GM12878 (cell line): Measurements from ENCODE around the gene PSMD11. TPM values are rescaled to one million over a fixed set of nuclear protein-coding genes. Genes with fewer than 3 reads are reported as not detected.

Source experiments
- BHLHE40 ChIP-seq, 2 experiments: fragments of 450-650 bp in 1 of 2; IDR thresholded peaks; 2 replicates each; pipeline ENCODE4 v1.6.1; 2011 to 2017; ENCODE audit warnings: low read depth in 2 of 2, borderline replicate concordance in 1 of 2, improper control_type of control experiment in 1 of 2, low read length in 1 of 2, mild to moderate bottlenecking in 1 of 2
- BMI1 ChIP-seq: fragments of 450-650 bp; IDR thresholded peaks from 2 replicates; pipeline ENCODE4 v1.6.1; 2016; ENCODE audit warnings: mild to moderate bottlenecking, moderate library complexity, borderline replicate concordance
- CBFB ChIP-seq: IDR thresholded peaks from 2 replicates; pipeline ENCODE4 v1.6.1; 2016; ENCODE audit warnings: antibody characterized with exemption, low read depth
- CHD2 ChIP-seq: IDR thresholded peaks from 2 replicates; pipeline ENCODE4 v1.6.1; 2011; ENCODE audit warnings: low read depth, low read length, improper control_type of control experiment, borderline replicate concordance
- EED ChIP-seq: sonication (generic); IDR thresholded peaks from 2 replicates; pipeline ENCODE4 v1.6.1; 2016; ENCODE audit warnings: antibody characterized with exemption, low read depth
- EGR1 ChIP-seq, 2 experiments: IDR thresholded peaks; 1 replicate in 1 of 2; 2 replicates in 1 of 2; pipeline ENCODE4 v1.6.1; 2011 to 2012; ENCODE audit warnings: low read depth in 2 of 2, low read length in 2 of 2, borderline replicate concordance in 1 of 2, mild to moderate bottlenecking in 1 of 2, moderate library complexity in 1 of 2
- ETV6 ChIP-seq, 2 experiments: fragments of 450-650 bp in 1 of 2; IDR thresholded peaks in 1 of 2; conservative IDR thresholded peaks in 1 of 2; 2 replicates each; pipeline ENCODE4 v1.6.1; 2014; ENCODE audit warnings: antibody characterized with exemption in 1 of 2, borderline replicate concordance in 1 of 2, low read depth in 1 of 2, mild to moderate bottlenecking in 1 of 2, moderate library complexity in 1 of 2
- FOXM1 ChIP-seq: IDR thresholded peaks from 2 replicates; pipeline ENCODE4 v1.6.1; 2012; ENCODE audit warnings: low read depth, mild to moderate bottlenecking, inconsistent platforms, low read length, moderate library complexity
- HDGF ChIP-seq: fragments of 450-650 bp; IDR thresholded peaks from 2 replicates; pipeline ENCODE4 v1.6.1; 2016; ENCODE audit warnings: antibody characterized with exemption
- IKZF1 ChIP-seq: fragments of 450-650 bp; conservative IDR thresholded peaks from 2 replicates; pipeline ENCODE4 v1.6.1; 2017; ENCODE audit warnings: antibody characterized with exemption, mild to moderate bottlenecking
- LARP7 ChIP-seq: fragments of 450-650 bp; IDR thresholded peaks from 2 replicates; pipeline ENCODE4 v1.6.1; 2017; ENCODE audit warnings: mild to moderate bottlenecking
- MTA2 ChIP-seq: fragments of 450-650 bp; IDR thresholded peaks from 2 replicates; pipeline ENCODE4 v1.6.1; 2016; ENCODE audit warnings: low read depth, mild to moderate bottlenecking, moderate library complexity
- NBN ChIP-seq: fragments of 450-650 bp; IDR thresholded peaks from 2 replicates; pipeline ENCODE4 v1.6.1; 2016
- NFYA ChIP-seq: IDR thresholded peaks from 2 replicates; pipeline ENCODE4 v1.6.1; 2011; ENCODE audit warnings: low read depth, mild to moderate bottlenecking, low read length, improper control_type of control experiment, borderline replicate concordance
- PML ChIP-seq: IDR thresholded peaks from 2 replicates; pipeline ENCODE4 v1.6.1; 2012; ENCODE audit warnings: low read length, inconsistent platforms
- POLR2A ChIP-seq: IDR thresholded peaks from 2 replicates; pipeline ENCODE4 v1.6.1; 2011; ENCODE audit warnings: low read depth, mild to moderate bottlenecking, low read length
- POLR2AphosphoS5 ChIP-seq: IDR thresholded peaks from 2 replicates; pipeline ENCODE4 v1.6.1; 2011; ENCODE audit warnings: mild to moderate bottlenecking, low read length, inconsistent platforms
- RELB ChIP-seq: fragments of 450-650 bp; IDR thresholded peaks from 2 replicates; pipeline ENCODE4 v1.6.1; 2017; ENCODE audit warnings: low read depth, mild to moderate bottlenecking, moderate library complexity
- SPI1 ChIP-seq: IDR thresholded peaks from 2 replicates; pipeline ENCODE4 v1.6.1; 2011; ENCODE audit warnings: low read depth, mild to moderate bottlenecking, low read length, moderate library complexity, borderline replicate concordance; ENCODE audit not compliant: insufficient read depth
- SRF ChIP-seq, 2 experiments: IDR thresholded peaks; 2 replicates each; pipeline ENCODE4 v1.6.1; 2011; ENCODE audit warnings: low read depth in 2 of 2, low read length in 2 of 2, mild to moderate bottlenecking in 1 of 2, moderate library complexity in 1 of 2
- TBL1XR1 ChIP-seq: IDR thresholded peaks from 2 replicates; pipeline ENCODE4 v1.6.1; 2012; ENCODE audit warnings: low read depth, low read length, improper control_type of control experiment
- TCF12 ChIP-seq: IDR thresholded peaks from 2 replicates; pipeline ENCODE4 v1.6.1; 2011; ENCODE audit warnings: low read depth, mild to moderate bottlenecking, low read length
- ZBED1 ChIP-seq: IDR thresholded peaks from 2 replicates; pipeline ENCODE4 v1.6.1; 2016; ENCODE audit warnings: borderline replicate concordance
- ZBTB40 ChIP-seq: fragments of 450-650 bp; IDR thresholded peaks from 2 replicates; pipeline ENCODE4 v1.6.1; 2016; ENCODE audit warnings: mild to moderate bottlenecking, moderate library complexity, borderline replicate concordance
- polyA plus RNA-seq, 11 experiments: library from polyadenylated mRNA; depleted of rRNA in 4 of 11; unstranded in 6 of 11; stranded (reverse) in 5 of 11; fragments of >200 nt; fragmentation: Nextera tagmentation in 4 of 11; fragmentation: Illumina TruSeq in 1 of 11; extraction: Ambion mirVana in 4 of 11; extraction: Trizol in 1 of 11; gene quantifications; 1 replicate in 1 of 11; 2 replicates in 10 of 11; pipeline versions ENCODE4 v1.2.1 to v1.2.3, GENCODE V29; 2011 to 2016; ENCODE audit warnings: inconsistent platforms in 2 of 11, missing spikeins in 2 of 11, low read depth in 1 of 11
- total RNA-seq, 4 experiments: library from RNA; depleted of rRNA in 3 of 4; stranded (reverse); fragments of >200 nt in 3 of 4; fragmentation: Illumina TruSeq in 1 of 4; extraction: Trizol in 1 of 4; gene quantifications; 2 replicates each; pipeline versions ENCODE4 v1.2.1 to v1.2.3, GENCODE V29; 2013 to 2021

The PSMD11 gene
- total and polyA plus RNA-seq, 10 of the 15 experiments (the other 5 are each of a cell fraction or from before 2014, with no cell fraction given): 84.1 to 319 (median 120) TPM

GRCh38 chr17:32491371-32492263 lies 47.3 kb downstream of the PSMD11 start (continued):
- TF ChIP-seq ZBTB40 (peak; percentile 36; the same call in 1 of the 2 replicates), EED (peak; percentile 92), CHD2 (0 out of 2 replicates have a peak, but pooled peaks have one; percentile 11), ZBED1 (no peak; the same call in 1 of the 2 replicates), MTA2 (peak; percentile 15; the same call in 1 of the 2 replicates), PML (peak; percentile 64), SRF (IDR thresholded peaks at IDR 0.05; ENCODE audit: low read depth in 2 of 2, low read length in 2 of 2) (no peak), CBFB (no peak), LARP7 (0 out of 2 replicates have a peak, but pooled peaks have one; percentile 18), TBL1XR1 (no peak), NBN (peak; percentile 76), ETV6 (conservative IDR thresholded peaks at IDR 0.05 in 1 of 2, IDR thresholded peaks at IDR 0.05 in 1 of 2; ENCODE audit: borderline replicate concordance in 1 of 2, low read depth in 1 of 2) (peak in 1 of 2 experiments; percentile 79; a peak in 2 of 4 replicates), NFYA (no peak), POLR2AphosphoS5 (peak; percentile 85), FOXM1 (0 out of 2 replicates have a peak, but pooled peaks have one; percentile 24), SPI1 (peak; percentile 55; the same call in 1 of the 2 replicates), EGR1 (IDR thresholded peaks at IDR 0.05; ENCODE audit: borderline replicate concordance in 1 of 2, low read depth in 2 of 2, low read length in 2 of 2) (peak in 1 of 2 experiments; percentile 97; a peak in 2 of 3 replicates), BMI1 (no peak; the same call in 1 of the 2 replicates), POLR2A (peak; percentile 61), TCF12 (peak; percentile 36; the same call in 1 of the 2 replicates), HDGF (peak; percentile 96), RELB (peak; percentile 67; the same call in 1 of the 2 replicates), IKZF1 (peak; percentile 94), BHLHE40 (IDR thresholded peaks at IDR 0.05; ENCODE audit: borderline replicate concordance in 1 of 2, low read depth in 2 of 2, low read length in 1 of 2) (peak; percentile 19 to 91; a peak in 2 of 4 replicates)
